ENCODE results near the gene LGR5.

- TF ChIP-seq, protein P1, sequence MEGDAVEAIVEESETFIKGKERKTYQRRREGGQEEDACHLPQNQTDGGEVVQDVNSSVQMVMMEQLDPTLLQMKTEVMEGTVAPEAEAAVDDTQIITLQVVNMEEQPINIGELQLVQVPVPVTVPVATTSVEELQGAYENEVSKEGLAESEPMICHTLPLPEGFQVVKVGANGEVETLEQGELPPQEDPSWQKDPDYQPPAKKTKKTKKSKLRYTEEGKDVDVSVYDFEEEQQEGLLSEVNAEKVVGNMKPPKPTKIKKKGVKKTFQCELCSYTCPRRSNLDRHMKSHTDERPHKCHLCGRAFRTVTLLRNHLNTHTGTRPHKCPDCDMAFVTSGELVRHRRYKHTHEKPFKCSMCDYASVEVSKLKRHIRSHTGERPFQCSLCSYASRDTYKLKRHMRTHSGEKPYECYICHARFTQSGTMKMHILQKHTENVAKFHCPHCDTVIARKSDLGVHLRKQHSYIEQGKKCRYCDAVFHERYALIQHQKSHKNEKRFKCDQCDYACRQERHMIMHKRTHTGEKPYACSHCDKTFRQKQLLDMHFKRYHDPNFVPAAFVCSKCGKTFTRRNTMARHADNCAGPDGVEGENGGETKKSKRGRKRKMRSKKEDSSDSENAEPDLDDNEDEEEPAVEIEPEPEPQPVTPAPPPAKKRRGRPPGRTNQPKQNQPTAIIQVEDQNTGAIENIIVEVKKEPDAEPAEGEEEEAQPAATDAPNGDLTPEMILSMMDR (IDR thresholded peaks at IDR 0.05): no peak
- TF ChIP-seq POLR2A (IDR thresholded peaks at IDR 0.05): no peak
Observed at GRCh38 chr12:71521125-71521524, 81.5 kb downstream of the LGR5 start.

All from esophagus squamous epithelium (tissue), 4 donors.